WI38 (cell line): Measurements from ENCODE around the gene SARDH.

Experiments
- H3K4me3 ChIP-seq: 2 replicates; pipeline ENCODE4 v1.5.1; 2011; ENCODE audit warnings: low read depth, mild to moderate bottlenecking, control low read depth, low read length
- TF ChIP-seq, protein P1 (sequence below): IDR thresholded peaks from 2 replicates; pipeline ENCODE4 v1.5.1; 2012; ENCODE audit warnings: low read depth, mild to moderate bottlenecking, control low read depth, low read length

Gene SARDH

DNA sequence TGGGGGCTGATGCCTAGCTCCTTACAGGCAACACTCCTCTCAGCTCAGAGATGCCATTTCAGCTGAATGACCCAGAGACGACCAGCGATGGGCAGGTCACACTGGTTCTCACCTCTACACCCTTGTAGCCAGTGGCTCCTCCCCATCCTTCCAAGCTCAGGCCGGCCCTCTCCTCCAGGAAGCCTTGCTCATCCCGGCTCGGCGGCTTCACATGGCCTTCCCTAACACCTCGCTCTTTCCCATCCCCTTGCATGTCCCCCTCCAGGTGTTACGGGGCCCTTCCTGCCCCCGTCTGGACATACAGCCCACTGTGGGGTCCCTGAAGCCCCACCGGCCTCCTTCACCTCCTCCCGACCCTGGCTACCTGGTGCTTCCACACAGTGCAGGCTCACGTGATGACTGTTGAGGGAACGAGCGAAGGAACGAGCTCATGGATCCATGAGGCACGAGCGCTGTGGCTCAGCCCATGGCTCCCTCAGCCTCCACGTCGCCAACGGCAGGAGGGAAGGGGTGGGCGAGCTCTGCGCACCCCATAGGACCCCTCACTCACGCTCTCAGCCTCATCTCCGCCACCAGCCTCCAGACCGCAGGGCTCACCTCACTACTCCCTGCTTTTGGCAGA lies 45.7 kb downstream of the SARDH start:
- no peak overlapping the region for H3K4me3 ChIP-seq
- TF ChIP-seq, protein P1, sequence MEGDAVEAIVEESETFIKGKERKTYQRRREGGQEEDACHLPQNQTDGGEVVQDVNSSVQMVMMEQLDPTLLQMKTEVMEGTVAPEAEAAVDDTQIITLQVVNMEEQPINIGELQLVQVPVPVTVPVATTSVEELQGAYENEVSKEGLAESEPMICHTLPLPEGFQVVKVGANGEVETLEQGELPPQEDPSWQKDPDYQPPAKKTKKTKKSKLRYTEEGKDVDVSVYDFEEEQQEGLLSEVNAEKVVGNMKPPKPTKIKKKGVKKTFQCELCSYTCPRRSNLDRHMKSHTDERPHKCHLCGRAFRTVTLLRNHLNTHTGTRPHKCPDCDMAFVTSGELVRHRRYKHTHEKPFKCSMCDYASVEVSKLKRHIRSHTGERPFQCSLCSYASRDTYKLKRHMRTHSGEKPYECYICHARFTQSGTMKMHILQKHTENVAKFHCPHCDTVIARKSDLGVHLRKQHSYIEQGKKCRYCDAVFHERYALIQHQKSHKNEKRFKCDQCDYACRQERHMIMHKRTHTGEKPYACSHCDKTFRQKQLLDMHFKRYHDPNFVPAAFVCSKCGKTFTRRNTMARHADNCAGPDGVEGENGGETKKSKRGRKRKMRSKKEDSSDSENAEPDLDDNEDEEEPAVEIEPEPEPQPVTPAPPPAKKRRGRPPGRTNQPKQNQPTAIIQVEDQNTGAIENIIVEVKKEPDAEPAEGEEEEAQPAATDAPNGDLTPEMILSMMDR: no peak

DNA sequence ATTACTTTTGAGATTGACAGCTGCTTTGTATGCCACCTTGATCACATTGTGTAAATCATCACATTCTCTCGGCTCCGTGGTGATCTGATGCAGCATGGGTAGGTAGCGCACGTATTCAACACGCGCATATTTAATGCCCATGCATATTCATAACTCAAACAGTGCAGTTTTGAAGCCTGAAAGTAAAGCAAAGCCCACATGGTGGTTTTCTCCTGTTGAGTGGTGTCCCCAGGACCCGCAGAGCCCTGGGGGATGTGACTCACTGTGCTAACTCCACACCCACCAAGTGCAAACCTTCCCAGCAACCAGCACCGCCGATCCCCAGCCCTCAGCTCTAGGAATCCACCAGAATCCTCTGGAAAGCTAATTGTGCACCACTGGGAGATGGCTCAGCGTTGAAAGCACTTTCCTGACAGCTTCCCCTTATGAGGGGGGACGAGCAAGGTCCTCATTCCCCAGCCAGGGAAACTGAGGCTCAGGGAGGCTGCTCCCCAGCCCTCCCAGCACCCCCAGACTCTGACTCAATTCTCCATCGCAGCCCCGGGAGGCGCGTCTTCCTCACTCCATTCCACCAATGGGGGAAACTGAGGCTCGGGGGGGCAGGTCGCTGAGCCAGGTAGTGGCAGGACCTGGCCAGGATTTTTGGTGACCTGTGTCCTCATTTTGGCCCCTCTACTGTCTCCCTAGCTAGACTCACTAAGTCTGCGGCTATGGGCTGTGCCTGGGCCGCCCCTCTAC lies 46.4 kb downstream of the SARDH start:
- TF ChIP-seq, protein P1: no peak
- no peak overlapping the region for H3K4me3 ChIP-seq

DNA sequence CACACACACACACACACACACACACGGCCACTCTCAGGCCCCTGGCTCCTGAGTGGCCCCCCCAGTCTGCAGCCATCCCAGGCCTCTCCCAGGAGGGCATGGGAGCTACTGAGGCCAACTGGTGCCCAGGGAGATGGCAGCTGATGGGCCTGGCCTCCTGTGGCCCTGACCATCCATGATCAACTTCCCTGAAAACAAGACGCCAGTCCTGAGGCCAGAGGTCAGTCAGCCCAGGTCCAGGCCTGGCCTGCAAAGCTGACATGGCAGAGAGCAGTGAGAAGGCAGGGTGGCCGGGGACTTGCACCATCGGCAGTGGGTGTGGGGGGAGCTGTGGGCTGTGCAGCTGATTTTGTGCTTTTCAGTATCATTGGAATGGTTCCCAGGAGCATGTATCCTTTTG lies 47.0 kb downstream of the SARDH start:
- H3K4me3 ChIP-seq: no peak overlapping the region
- TF ChIP-seq, protein P1: no peak

DNA sequence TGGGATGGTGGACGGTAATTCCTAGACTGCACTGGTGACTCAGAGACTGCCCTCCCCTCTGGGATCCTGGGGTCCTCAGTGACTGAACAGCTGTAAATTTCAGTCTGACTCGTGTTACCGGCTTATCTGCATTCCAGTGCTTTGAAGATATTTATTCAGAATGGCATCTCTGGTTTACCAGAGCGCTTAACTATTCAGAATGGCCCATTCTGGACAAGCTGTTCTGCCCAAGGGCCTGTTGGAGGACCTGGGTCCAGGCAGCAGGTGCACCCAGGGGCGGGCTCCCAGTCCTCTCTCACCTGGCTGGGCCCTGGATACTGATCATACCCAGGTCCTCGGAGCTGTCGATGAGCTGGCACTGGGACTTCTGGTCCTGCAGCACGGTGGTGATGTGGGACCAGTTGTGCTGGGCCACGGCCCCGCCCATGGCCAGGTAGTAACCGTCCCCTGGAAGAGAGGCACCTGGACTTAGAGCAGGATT lies 48.0 kb downstream of the SARDH start:
- H3K4me3 ChIP-seq: no peak overlapping the region
- TF ChIP-seq, protein P1: no peak

DNA sequence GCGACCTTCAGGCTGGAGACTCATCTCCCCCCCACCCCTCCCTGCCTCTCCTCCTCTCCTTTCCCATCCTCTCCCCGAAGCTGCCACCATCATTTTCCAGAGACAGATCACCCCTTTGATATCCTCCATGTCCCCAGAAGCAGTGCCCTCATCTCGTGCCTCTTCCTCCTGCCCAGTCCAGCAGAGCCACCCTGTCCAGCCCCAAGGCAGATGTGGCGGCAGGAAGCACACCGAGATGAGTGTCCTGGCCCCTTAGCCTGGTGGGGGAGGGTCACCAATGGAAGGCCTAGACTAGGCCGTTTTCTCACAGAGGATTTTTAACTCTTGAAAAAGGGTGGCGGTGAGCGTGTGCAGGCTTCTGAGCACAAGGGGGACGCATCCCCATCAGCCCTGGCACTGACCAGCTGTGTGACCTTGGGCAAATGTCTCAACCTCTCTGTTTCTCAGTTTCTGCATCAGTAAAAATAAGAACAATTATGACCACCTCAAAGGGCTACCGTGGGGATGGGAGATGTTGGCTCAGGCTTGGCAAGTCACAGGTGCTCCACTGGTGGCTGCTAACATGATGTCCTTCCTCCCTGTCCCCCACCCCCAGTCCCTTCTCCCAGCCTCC lies 48.9 kb downstream of the SARDH start:
- H3K4me3 ChIP-seq: no peak overlapping the region
- TF ChIP-seq, protein P1: no peak

DNA sequence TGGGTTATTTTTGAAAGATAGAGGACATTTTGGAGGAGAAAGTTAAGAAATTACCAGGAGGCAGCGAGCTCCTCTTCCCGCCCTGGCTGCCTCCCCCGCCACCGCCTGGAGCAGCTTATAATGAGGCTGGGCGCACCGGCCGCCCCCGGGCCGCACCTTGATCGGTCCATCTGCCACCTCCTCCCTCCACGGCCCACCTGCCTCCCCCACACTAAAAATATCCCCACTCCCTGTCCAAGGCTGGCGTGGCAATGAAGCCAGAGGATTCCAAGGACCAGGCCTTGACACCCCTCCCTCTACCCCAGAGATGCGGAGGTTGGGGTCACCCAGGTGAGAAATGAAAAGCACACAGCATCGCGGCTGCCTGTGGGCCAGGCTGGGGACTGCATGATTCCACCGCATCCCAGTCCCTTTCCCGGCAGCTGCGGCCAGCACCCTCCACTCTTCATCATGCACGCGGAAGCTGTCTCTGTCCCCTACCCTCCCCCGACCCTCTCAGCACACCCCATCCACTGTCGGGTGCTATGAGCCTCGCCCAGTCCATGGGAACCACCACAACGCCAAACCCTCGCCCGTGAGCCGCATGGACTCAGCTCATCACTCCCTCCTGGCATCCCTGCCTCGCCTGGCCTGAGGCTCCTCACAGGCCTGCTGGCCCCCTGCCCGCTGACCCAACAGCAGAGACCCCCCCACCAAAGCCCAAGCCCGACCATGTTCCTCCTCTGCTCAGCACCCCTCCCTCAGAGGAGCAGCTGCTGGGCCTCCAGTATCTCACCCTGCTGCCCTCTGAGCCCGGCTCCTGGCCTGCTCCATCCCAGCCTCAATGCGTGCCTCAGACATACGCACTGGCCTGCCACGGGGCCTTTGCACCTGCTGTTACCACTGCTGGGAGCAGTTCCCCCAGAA lies 50.0 kb downstream of the SARDH start:
- TF ChIP-seq, protein P1: no peak
- H3K4me3 ChIP-seq: no peak overlapping the region
